ENCODE results near the gene ACCSL.

ACCSL gene

DNA sequence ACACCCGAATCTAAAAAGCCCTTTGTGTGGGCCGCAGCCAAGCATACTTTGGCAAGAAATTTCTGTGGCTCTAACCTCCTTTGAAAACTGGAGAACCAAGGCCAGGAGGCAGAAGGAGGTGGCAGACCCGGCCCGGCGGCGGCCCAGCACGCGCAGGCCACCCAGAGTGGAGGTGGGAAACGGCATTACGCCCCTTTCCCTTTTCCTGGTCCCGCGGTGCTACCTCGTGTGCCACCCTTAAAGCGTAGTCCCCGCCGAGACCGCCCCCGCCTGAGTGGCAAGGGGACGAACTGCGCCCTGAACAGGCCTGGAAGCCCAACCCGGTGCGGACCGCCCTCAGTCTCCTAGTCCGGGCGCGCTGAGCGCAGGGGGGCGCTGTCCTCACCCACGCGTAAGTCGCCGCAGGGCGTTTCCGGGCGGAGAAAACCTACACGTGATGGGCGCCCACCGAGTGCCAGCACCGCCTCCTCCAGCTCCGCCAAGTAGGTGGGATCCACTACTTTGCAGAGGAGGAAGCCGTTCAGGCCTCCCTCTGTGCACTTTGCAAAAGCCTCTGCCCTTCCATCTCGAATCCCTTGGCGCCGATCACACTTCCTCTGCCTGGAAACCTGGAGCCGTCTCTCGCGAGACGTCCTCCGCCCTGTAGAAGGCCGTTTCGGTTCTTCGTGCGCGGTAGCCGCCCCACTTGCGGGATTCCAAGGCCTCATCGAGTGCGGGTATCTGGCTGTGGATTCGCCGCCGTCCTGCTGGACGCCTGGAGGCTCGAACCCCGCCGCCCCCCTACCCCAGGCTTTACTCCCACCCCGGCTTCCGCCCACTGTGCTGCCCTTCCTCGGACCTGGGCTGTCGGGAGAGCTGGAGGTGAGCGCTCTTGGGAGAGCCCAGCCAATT is 18.3 kb downstream of the ACCSL start, which contains the start of gene ACCS:
ACCS (plus strand) TSS at position 430 of the 891 bp plus-strand sequence. CDS start 1,358 bp downstream, outside the sequence.
- no peaks in the 10 kb centered on the region for H3K27me3 Mint-ChIP-seq
- H3K36me3 Mint-ChIP-seq, result peaks cover 10% of the 10 kb centered on the region
- peak within 1 kb of the TSS; percentile 95 for H3K27ac Mint-ChIP-seq
- ATAC-seq, result peak; percentile 98
- H3K4me1 Mint-ChIP-seq, result peaks cover 19% of the 10 kb centered on the region
- no peaks in the 10 kb centered on the region for H3K9me3 Mint-ChIP-seq
- H3K4me3 Mint-ChIP-seq, result peak within 1 kb of the TSS; percentile 87

DNA sequence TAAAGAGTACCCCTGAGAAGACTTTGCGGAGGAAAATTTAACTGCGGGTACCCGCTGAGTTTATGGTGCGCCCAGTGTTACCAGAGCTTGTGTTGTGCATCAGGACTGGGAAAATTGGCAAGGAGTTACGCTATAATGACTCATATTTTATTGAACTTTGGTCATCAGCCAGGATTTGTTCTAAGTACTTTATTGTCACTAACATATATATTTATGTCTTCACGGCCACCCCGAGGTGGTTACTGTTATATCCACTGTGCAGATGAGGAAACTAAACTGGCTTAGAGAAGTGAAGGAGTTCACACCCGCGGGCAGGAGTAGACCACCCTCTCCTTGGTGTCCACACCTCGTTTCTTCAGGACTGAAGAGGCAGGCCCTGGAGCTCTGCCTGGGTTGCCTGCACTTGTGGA is 19.0 kb downstream of the ACCSL start:
- H3K27ac Mint-ChIP-seq, result peak overlapping the region; percentile 95
- no peaks in the 10 kb centered on the region for H3K9me3 Mint-ChIP-seq
- no peak for ATAC-seq
- H3K36me3 Mint-ChIP-seq, result peaks cover 10% of the 10 kb centered on the region
- H3K27me3 Mint-ChIP-seq, result no peaks in the 10 kb centered on the region
- peaks cover 19% of the 10 kb centered on the region for H3K4me1 Mint-ChIP-seq
- H3K4me3 Mint-ChIP-seq, result peak overlapping the region; percentile 87

DNA sequence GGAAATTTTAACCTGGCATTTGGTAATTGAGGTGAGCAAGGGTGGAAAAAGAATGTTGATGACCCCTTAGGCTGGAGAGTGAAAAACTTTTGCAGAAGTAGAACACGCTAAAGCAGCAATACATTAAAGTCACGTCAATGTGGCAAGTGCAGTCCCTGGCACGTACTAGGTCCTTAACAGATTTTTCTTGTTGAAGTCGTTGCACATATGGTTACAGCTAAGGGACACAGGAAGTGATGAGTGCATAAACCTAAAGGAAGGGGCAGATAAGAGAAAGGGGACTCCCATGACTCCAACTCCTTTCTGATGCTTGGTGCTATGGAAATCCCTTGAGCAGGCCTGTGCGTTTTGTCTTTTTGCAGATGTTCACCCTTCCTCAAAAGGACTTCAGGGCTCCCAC is 19.5 kb downstream of the ACCSL start:
- Mint-ChIP-seq H3K4me1 (peaks cover 19% of the 10 kb centered on the region), H3K27ac (peak overlapping the region; percentile 95), H3K9me3 (no peaks in the 10 kb centered on the region), H3K36me3 (peaks cover 10% of the 10 kb centered on the region), H3K27me3 (no peaks in the 10 kb centered on the region), H3K4me3 (peak overlapping the region; percentile 87)
- ATAC-seq, result no peak

DNA sequence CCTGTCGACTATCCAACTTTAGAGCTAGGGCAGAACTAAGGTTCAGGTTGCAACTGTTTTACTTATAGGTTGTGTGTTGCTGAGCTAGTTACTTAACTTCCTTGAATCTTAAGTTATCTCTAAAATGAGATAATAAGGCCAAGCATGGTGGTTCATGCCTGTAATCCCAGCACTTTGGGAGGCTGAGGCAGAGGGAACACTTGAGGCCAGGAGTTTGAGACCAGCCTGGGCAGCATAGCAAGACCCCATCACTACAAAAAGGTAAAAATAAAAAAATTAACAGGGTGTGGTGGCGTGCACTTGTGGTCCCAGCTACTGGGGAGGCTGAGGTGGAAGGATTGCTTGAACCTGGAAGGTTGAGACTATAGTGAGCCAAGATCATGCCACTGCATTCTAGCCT is 20.4 kb downstream of the ACCSL start:
- no peaks in the 10 kb centered on the region for H3K27me3 Mint-ChIP-seq
- no peak overlapping the region for H3K4me3 Mint-ChIP-seq
- no peak for ATAC-seq
- H3K4me1 Mint-ChIP-seq, result peaks cover 19% of the 10 kb centered on the region
- no peak overlapping the region for H3K27ac Mint-ChIP-seq
- no peaks in the 10 kb centered on the region for H3K9me3 Mint-ChIP-seq
- peaks cover 10% of the 10 kb centered on the region for H3K36me3 Mint-ChIP-seq

- Mint-ChIP-seq H3K4me3 (no peak overlapping the region), H3K4me1 (peaks cover 13% of the 10 kb centered on the region), H3K9me3 (no peaks in the 10 kb centered on the region), H3K27me3 (no peaks in the 10 kb centered on the region), H3K36me3 (peaks cover 24% of the 10 kb centered on the region), H3K27ac (no peak overlapping the region)
- no peak for ATAC-seq
These were observed 23.4 kb downstream of the ACCSL start for GRCh38 chr11:44071157-44071556.

- Mint-ChIP-seq H3K4me1 (peaks cover 6% of the 10 kb centered on the region), H3K9me3 (no peaks in the 10 kb centered on the region), H3K36me3 (peaks cover 41% of the 10 kb centered on the region), H3K27ac (no peak overlapping the region), H3K27me3 (no peaks in the 10 kb centered on the region), H3K4me3 (no peak overlapping the region)
- no peak for ATAC-seq
These were observed 25.2 kb downstream of the ACCSL start for GRCh38 chr11:44072757-44073658.

GRCh38 chr11:44078794-44079193 is 31.0 kb downstream of the ACCSL start:
- Mint-ChIP-seq H3K27me3 (no peaks in the 10 kb centered on the region), H3K4me3 (no peak overlapping the region), H3K9me3 (no peaks in the 10 kb centered on the region), H3K36me3 (peaks cover 54% of the 10 kb centered on the region), H3K4me1 (no peaks in the 10 kb centered on the region), H3K27ac (no peak overlapping the region)
- ATAC-seq, result no peak

- no peaks in the 10 kb centered on the region for H3K9me3 Mint-ChIP-seq
- no peak overlapping the region for H3K4me3 Mint-ChIP-seq
- H3K27ac Mint-ChIP-seq, result no peak overlapping the region
- no peaks in the 10 kb centered on the region for H3K27me3 Mint-ChIP-seq
- H3K36me3 Mint-ChIP-seq, result peaks cover 54% of the 10 kb centered on the region
- ATAC-seq, result no peak
- H3K4me1 Mint-ChIP-seq, result no peaks in the 10 kb centered on the region
These were observed 31.6 kb downstream of the ACCSL start for GRCh38 chr11:44079376-44079775.

GRCh38 chr11:44080951-44081350 is 33.2 kb downstream of the ACCSL start:
- no peaks in the 10 kb centered on the region for H3K4me1 Mint-ChIP-seq
- H3K27me3 Mint-ChIP-seq, result no peaks in the 10 kb centered on the region
- no peak overlapping the region for H3K4me3 Mint-ChIP-seq
- H3K36me3 Mint-ChIP-seq, result peaks cover 49% of the 10 kb centered on the region
- peaks cover 4% of the 10 kb centered on the region for H3K9me3 Mint-ChIP-seq
- no peak overlapping the region for H3K27ac Mint-ChIP-seq
- no peak for ATAC-seq

DNA sequence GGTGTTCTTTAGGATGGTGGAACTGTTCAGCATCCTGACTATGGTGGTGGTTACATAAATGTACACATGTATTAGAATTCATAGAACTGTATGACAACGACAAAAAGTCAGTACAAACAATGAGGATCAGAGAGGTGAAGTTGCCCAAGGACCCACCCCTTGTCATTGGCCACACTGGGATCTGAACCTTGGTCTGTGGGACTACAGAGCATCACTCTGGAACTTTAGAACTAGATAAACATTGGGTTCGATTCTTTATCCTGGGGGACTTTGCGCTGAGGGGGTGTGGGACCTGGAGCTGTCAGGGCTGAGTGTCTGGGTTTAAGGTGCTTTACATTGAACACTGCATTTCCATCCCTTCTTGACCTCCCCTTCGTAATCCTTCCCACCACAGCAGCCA is 34.9 kb downstream of the ACCSL start:
- H3K27me3 Mint-ChIP-seq, result no peaks in the 10 kb centered on the region
- H3K4me1 Mint-ChIP-seq, result no peaks in the 10 kb centered on the region
- peaks cover 4% of the 10 kb centered on the region for H3K9me3 Mint-ChIP-seq
- H3K27ac Mint-ChIP-seq, result no peak overlapping the region
- H3K4me3 Mint-ChIP-seq, result no peak overlapping the region
- H3K36me3 Mint-ChIP-seq, result peaks cover 39% of the 10 kb centered on the region
- ATAC-seq, result no peak

DNA sequence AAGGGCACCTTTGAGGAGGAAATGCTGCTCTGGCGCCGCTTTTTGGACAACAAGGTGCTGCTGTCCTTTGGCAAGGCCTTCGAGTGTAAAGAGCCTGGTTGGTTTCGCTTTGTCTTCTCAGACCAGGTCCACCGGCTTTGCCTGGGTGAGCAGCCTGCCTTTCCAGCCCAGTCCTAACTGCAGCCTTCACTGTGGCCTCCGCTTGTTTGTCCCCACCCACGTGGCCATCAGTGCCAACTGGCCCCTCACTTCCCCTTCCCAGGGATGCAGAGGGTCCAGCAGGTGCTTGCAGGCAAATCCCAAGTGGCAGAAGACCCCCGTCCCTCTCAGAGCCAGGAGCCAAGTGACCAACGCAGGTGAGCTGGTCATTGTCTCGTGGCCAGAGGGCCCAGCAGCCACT is 35.7 kb downstream of the ACCSL start:
- Mint-ChIP-seq H3K4me1 (no peaks in the 10 kb centered on the region), H3K27ac (no peak overlapping the region), H3K36me3 (peaks cover 40% of the 10 kb centered on the region), H3K9me3 (peaks cover 4% of the 10 kb centered on the region), H3K4me3 (no peak overlapping the region), H3K27me3 (no peaks in the 10 kb centered on the region)
- ATAC-seq, result no peak

DNA sequence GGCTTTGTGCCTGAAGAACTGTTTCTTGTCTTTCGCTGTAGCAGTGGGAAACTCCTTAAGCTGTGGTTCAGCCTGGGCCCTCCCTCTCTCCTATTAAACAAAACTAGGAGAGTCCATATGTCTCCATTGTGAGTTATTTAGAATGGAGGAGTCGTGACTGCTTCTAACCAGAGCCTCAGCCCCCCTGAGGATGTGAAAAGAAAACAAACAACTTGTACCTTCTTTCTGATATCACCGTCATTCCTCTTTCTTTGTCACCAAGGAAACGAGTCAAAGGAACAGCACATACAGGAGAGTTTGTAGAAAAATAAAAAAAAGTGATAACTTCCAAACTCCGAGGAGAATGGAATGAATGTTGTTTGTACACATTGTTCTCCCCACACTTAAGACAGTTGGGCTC is 36.1 kb downstream of the ACCSL start:
- peaks cover 41% of the 10 kb centered on the region for H3K36me3 Mint-ChIP-seq
- H3K9me3 Mint-ChIP-seq, result peaks cover 4% of the 10 kb centered on the region
- no peak for ATAC-seq
- H3K4me1 Mint-ChIP-seq, result no peaks in the 10 kb centered on the region
- no peak overlapping the region for H3K27ac Mint-ChIP-seq
- H3K27me3 Mint-ChIP-seq, result no peaks in the 10 kb centered on the region
- H3K4me3 Mint-ChIP-seq, result no peak overlapping the region

DNA sequence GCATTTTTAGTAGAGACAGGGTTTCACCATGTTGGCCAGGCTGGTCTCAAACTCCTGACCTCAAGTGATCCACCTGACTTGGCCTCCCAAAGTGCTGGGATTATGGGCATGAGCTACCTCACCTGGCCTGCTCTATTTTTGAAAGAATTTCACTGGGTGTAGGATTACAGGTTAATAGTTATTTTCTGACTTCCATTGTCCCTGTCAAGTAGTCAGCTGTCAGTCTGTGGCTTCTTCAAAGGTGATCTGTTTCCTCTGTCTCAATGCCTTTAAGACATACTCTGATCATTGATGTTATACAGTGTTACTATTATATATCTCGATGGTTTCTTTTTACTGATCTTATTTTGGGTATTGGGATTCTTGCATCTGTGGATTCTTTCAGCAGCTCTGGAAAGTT is 37.5 kb downstream of the ACCSL start:
- no peak overlapping the region for H3K27ac Mint-ChIP-seq
- H3K9me3 Mint-ChIP-seq, result peaks cover 4% of the 10 kb centered on the region
- H3K36me3 Mint-ChIP-seq, result peaks cover 41% of the 10 kb centered on the region
- no peak overlapping the region for H3K4me3 Mint-ChIP-seq
- ATAC-seq, result no peak
- H3K27me3 Mint-ChIP-seq, result no peaks in the 10 kb centered on the region
- peaks cover 5% of the 10 kb centered on the region for H3K4me1 Mint-ChIP-seq

- Mint-ChIP-seq H3K36me3 (peaks cover 31% of the 10 kb centered on the region), H3K27me3 (no peaks in the 10 kb centered on the region), H3K9me3 (peaks cover 4% of the 10 kb centered on the region), H3K4me1 (peaks cover 5% of the 10 kb centered on the region), H3K27ac (no peak overlapping the region), H3K4me3 (no peak overlapping the region)
- ATAC-seq, result no peak
These were observed 40.6 kb downstream of the ACCSL start for GRCh38 chr11:44088377-44088776.

- H3K27ac Mint-ChIP-seq, result no peak overlapping the region
- H3K4me1 Mint-ChIP-seq, result peaks cover 5% of the 10 kb centered on the region
- no peak overlapping the region for H3K4me3 Mint-ChIP-seq
- peaks cover 4% of the 10 kb centered on the region for H3K9me3 Mint-ChIP-seq
- peaks cover 31% of the 10 kb centered on the region for H3K36me3 Mint-ChIP-seq
- no peak for ATAC-seq
- no peaks in the 10 kb centered on the region for H3K27me3 Mint-ChIP-seq
These were observed 41.1 kb downstream of the ACCSL start for GRCh38 chr11:44088871-44089270.

Data from stimulated activated memory B cell treated with anti-CD40 and anti-IgM and Interleukin-4, amounts not matched to agents 10 μg/mL and 1 μg/mL and 100 μg/mL, for 72 hours (primary cell).